Measurements from ENCODE around the gene ARL4A. TPM values are rescaled to one million over a fixed set of nuclear protein-coding genes. Genes with fewer than 3 reads are reported as not detected.

ARL4A gene
- total and polyA plus RNA-seq, 9 of the 15 experiments (the other 6 are each of a cell fraction or from before 2014, with no cell fraction given), result 118 to 688 (median 172) TPM

- TF ChIP-seq MLLT1 (IDR thresholded peaks at IDR 0.05) (peak; percentile 27 to 53; a peak in 2 of 4 replicates), FOXJ3 (CRISPR knock-in tag; IDR thresholded peaks at IDR 0.05) (no peak), HDAC1 (IDR thresholded peaks at IDR 0.05) (peak in 1 of 2 experiments; percentile 27; a peak in 1 of 4 replicates), ELF1 (tag; IDR thresholded peaks at IDR 0.05) (peak; percentile 30; the same call in 1 of the 2 replicates), NR2C1 (IDR thresholded peaks at IDR 0.05) (no peak), NR2C1 (tag; IDR thresholded peaks at IDR 0.05) (0 out of 2 replicates have a peak, but pooled peaks have one; percentile 14), FOXA1 (IDR thresholded peaks at IDR 0.05; ENCODE audit: borderline replicate concordance) (no peak), NR4A1 (CRISPR knock-in tag; IDR thresholded peaks at IDR 0.05) (no peak), NR4A1 (tag; IDR thresholded peaks at IDR 0.05) (peak; percentile 67), ZBTB40 (IDR thresholded peaks at IDR 0.05) (no peak), ZBTB40 (CRISPR knock-in tag; IDR thresholded peaks at IDR 0.05) (no peak), KLF1 (tag; IDR thresholded peaks at IDR 0.05) (0 out of 2 replicates have a peak, but pooled peaks have one; percentile 36), ZNF740 (CRISPR knock-in tag; IDR thresholded peaks at IDR 0.05) (no peak), ZNF740 (tag; IDR thresholded peaks at IDR 0.05) (0 out of 4 replicates have a peak, but pooled peaks of 1 of the 2 experiments have one; percentile 8), CEBPG (CRISPR knock-in tag; IDR thresholded peaks at IDR 0.05) (no peak), CEBPG (tag; conservative IDR thresholded peaks at IDR 0.05 in 1 of 2, IDR thresholded peaks at IDR 0.05 in 1 of 2) (peak; percentile 68 to 70)
Measured at GRCh38 chr7:12719981-12720865, 32.8 kb downstream of the ARL4A start (continued).
